Germinal center (tissue), 1 donor: ENCODE data around the gene UACA.
"Not testable (repeated sequence)": the region's sequence is repeated elsewhere in the genome, so short reads cannot be mapped to it uniquely, and the experiment has no call there.

ENCODE experiments used
- DNase-seq: peaks from one replicate; pipeline ENCODE4 v3.0.0; 2012; ENCODE audit warnings: mixed read lengths, low spot score

The UACA gene

DNA sequence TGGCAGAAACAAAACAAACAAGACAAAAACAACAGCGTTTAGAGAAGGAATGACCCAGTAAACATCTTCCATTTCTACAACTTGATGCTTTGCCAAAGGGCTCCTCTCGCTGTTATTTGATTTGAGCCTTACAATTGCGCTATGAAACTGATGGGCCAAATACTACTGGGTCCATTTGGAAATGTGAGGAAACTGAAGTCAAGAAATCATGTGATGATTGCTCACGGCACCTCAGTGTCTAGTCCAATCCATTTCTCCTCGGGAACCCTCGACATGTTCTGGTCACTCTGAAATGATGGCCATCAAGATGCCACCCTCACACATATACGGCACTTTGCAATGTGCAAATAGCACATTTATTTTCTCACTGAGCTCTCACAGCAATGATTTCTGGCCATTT, 136.0 kb downstream of the UACA start:
- no peak for DNase-seq

DNA sequence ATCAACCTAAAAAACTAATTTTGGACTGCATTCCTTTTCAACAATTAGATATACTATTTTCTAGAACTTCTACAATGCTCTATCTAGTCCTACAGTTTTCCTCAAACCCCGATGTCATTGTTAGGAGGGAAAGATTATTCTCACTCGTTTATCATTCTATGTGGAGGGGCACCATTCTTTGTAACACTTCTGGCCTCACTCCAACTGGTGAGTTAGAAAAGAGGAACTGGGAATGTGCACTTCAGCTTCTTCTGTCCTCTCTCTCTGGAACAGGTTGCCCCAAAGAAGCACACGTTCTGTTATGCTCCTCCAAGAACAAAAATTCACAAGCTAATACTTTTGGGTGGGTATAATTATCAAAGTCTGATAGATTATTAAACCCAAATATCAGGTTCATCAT, 137.9 kb downstream of the UACA start:
- DNase-seq = no peak

DNA sequence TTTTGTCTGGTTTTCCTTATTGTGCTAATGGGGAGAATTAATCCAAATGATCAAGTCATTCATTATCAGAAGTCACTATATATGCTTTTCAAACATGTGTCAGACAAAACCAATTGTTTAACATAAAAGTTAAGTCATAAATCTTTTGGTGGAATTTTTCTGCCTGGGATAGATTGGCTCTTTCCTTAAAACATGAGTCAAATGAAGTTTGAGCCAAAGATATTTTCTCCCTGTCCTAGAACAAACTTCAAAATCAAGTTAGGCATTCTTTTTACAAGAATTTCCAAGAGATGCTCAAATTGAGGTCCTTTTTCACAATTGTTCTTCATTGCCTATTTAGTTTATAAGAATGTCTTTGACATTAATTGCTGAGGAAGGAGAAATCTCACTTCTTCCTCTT, 138.3 kb downstream of the UACA start:
- DNase-seq = no peak

DNA sequence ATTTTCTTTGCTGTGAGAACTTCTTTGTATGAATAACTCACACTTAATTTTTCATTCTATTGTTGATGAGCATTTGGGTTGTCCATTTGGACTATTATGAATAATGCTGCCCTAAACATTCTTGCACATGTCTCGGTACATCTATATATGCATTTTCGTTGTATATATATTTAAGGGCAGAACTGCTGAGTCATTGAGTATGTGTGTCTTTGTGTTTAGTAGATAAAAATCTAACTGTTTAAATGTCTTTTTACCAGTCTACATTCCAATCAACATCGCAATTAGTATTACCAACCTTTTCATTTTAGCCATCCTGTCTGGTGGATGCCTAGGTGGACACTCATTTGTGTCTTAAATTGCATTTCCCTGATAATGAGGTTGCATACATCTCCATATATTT, 144.4 kb downstream of the UACA start:
- DNase-seq = no peak

DNA sequence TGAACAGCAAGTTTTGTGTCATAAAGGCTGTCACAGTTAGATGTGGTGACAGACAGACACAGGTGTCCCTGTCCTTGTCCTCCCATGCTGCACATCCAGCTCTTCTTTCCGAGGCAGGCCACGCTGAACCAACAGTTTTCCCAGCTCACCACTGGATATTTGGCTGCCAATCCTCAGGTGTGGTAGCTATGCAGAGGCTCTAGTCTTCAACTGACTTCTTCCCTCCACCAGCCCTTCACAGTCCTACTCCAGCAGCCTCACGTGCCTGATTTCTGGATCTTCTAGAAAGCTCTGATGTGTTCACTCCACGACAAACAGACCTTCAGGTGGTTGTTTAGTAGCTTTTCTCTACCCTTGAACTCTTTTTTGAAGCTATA, 145.5 kb downstream of the UACA start:
- no peak for DNase-seq

DNA sequence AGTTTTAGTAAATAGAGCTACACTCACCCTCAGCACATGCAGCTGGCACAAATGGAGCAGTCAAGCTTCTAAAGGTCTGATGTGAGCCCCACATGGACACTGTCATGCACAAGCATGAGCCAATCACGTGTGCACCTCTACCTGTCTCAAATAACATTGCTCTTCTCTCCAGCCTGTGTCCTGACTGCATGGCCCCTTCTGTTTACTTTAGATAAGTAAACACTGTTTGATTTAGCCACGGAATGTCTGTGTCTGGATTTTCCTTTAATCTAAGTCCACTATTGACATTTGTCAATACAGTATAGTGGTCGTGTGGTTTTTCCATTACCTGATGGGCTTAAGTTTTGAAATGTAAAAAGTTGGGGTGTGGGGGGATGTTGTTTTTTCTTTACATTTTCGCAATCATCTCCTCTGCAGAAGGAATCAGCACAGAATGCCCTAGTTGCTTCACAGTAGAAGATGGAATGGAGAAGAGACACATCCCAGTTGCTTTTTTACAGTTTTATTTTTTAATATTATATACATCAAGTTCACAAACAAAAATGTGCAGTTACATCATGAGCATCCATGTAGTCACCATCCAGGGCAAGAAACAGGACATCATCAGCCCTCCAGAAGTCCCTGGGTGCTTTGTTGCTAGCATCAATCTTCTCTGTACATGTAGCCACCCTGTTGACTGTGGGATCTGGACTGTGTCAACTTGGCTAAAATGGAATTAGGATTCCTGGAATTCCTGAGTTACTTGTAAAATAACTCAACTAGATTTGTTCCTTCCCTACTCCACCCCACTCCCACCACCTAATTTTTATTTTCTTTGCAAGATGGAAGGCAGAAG, 146.1 kb downstream of the UACA start:
- no peak for DNase-seq

DNA sequence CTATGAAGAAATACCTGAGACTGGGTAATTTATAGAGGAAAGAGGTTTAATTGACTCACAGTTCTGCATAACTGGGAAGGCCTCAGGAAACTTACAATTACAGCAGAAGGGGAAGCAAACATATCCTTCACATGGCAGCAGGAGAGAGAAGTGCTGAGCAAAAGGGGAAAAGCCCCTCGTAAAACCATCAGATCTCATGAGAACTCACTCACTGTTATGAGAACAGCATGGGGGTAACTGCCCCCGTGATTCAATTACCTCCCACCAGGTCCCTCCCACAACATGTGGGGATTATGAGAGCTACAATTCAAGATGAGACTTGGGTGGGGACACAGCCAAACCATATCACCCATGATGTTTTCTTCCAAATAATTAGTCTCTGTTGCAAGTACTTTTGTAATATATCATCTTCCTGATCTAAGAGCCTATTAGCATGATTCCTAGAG, 147.0 kb downstream of the UACA start:
- DNase-seq = not testable (repeated sequence)

DNA sequence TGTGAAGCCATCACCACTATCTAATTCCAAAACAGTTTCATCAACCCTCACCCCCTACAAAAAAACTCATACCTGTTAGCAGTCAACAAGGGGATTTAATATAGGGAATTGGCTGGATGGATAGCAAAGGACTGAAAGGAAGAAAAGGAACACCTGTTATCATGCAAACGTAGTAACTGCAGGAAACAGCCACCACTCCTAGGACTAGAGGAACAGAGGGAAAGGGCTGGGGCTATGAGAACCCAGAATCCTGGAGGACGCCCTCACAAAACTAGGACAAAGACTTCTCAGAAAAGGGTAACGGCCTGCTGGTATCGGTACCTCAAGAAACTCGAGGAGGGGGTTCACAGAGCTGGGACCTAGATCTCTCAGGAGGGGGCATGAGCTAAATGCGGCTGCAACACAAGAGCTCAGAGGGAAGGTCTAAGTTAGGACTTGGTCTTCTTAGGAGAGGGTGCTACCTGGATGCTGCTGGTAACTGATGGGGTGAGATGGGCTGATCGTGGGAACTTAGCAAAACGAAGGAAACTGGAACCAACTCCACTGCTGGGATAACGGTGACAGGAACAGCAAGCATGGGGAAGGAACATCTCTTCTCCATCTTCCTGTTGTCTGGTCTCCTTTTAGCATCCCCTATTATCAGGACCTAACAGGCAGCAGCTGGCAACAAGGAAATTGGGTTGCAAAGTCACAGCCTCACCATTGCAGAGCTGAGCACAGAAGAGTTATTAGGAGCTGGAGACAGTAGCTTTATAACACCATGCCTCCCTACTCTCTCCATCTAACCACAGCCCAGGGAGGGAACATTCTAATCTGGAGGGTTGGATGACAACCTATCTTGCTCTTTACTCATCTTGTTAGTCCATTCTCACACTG, 147.7 kb downstream of the UACA start:
- DNase-seq = no peak

DNA sequence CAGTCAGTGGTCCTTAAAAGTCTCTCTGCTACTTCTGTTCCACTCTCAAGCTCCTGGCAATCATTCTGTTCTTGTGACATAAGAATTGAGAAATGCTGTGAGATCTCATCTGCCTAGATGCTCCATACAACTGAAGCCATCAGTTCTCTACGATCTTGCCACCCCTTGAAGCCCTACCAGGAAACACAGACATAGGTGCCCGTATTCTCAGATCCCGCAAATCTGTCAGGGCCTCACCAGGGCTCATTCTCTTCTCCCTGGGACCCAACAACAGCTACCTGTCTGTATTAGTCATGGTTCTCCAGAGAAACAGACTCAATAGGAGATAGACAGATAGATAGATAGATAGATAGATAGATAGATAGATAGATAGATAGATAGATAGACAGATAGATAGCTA, 149.1 kb downstream of the UACA start:
- no peak for DNase-seq

DNA sequence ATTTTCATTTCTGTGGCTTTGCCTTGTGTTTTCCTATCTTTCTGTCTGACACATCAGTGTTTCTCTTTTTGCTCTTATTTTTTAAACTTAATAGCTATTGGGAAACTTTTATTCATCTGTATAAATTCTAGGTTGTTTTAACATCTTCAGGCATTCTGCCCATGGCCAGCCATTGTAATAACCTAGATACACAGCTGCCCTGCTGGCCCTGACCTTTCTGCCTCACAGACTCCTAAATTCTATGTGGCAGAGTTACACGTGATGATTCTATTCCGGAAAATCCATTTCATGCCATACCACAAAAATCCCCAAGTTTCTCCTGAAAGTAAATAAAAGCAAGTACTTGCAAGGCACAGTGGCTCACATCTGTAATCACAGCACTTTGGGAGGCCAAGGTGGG, 150.1 kb downstream of the UACA start:
- DNase-seq = no peak

DNA sequence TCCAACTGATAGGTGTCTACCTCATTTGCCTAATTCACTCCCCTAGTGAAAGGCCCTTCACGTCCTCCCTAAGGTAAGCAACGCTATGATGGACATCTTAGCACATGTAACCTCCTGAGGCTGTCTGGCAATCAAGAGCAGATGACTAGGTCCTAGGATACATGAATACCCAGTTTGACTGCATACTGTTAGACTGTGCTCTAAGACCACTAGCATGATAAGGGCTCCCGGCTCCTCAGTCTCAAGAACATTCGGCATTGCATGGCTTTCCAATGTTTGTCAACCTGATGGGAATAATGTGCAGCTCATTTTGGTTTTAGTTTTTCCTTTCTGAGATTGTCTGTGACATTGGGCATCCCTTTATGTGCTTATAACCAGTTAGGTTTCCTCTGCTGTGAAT, 152.1 kb downstream of the UACA start:
- DNase-seq = no peak

DNA sequence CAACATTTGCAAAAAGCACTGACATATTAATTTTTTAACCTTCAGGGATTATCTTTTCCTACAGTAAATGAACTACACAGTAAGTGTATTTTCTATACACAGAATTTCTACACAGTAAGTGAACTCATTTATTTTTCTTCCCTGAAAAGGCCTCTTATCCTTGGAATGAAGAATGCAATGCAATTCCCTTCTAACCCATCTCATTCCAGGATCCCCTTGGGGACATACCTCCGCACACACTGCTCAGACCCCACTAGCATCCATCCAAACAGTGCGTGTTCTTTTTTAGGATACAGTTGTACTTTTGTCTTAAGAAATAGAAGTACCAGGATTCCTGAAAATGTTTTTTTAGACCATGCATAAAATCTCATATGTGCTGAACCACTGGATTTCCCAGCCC, 152.8 kb downstream of the UACA start:
- no peak for DNase-seq

DNA sequence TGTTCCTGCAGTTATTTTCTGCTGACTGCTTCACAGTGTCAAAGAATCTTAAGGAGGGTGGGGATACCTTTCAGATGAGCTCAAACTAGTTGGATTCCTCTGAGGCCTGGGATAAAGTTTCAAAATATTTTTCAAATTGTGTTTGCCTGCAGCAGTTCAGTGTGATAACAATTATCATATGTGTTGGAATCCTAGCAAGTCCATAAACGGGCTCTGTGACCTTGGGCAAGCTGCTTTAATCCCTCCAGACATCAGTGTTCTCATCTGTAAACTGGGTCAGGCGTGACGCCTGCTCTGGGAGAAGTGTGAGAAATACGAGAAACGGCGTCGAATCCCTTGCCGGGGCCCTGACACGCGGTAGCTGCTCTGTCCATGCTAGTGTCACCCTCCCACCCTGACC, 153.5 kb downstream of the UACA start:
- DNase-seq = no peak

DNA sequence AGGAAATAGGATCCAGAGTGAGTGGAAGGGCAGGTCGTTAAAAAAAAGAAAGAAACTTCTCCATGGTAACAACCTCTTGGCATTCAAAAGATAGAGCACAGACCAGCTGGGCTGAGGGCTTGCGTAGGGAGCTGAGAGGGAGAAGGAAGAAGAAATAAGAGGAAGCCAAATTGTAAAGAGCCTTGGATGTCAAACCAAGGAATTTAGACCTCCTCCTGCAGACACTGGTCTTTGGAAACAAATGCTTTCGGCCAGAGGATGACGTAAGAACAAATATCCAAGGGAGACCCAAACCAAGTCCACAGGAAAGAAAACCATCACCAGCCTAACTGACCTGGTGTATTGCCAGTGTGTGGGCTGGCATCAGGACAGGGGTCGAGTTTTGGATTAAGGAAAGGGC, 155.2 kb downstream of the UACA start:
- no peak for DNase-seq

DNA sequence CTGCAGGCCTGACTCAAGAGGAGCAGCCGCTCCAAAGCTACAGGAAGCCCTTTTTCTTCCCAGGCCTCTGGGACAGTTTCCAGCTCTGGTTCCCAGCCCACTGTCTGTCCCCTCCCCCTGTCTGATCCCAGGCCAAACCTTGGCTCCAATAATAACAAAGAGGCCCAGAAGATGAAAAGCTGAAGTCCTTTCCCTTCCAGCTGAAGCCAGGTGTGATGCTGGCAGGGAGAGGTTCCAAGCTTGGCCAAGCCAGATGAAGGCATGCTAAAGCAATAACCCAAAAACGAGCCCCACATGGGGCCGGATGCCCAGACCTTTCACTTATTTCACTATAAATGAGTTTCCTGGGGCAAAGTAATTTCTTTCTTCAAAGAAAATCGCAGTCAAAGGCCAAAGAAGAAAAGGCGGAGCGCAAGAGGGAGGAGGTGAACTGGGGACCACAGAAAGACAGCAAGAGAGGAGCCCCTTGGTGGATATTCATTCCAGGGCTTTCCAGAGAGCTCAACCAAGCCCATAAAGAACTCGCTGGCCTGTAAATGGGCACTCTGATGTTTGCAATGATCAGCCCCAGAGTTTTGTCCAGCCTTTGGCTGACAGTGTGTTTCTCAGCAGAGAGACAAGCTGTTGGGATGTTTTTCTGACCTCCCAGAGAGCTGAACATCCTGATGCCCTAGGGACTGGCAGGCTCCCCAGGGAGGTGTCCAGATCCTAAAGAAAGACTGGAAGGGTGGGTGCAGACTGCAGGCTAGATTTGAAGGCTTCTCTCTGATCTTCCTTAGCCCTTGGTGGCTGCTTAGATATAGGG, 157.6 kb downstream of the UACA start:
- no peak for DNase-seq

DNA sequence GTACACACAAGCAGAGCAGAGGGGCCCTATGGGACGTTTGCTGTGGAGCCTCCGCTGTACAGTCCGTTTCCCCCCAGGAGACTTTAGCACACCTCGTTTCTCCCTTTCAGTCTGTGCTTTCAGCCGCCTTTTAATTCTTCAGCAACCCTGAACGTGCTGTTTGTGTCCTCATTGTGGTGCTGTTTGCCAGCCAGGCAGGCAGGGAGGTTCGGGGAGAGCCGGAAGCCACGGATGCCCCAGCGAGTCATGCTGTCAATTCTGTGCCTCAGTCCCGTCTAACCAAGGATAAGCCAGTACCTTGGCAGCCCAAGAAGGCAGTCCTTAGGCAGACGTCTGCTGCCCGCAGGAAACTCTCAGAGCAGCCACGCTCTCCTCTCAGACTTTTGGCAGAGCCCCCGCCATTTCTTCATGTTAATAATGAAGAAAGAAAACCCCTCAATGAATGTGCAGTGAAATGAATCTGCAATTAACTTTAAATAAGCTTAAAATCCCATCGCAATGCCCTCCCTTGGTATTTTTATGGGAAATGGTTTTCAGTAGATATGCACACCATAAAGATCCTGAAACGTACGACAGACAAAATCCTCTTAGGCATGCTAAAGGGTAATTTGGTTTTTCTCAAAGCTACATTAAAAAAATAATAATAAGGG, 158.6 kb downstream of the UACA start:
- DNase-seq = no peak
